Measurements from ENCODE around the gene CPTP.

CPTP gene

DNA sequence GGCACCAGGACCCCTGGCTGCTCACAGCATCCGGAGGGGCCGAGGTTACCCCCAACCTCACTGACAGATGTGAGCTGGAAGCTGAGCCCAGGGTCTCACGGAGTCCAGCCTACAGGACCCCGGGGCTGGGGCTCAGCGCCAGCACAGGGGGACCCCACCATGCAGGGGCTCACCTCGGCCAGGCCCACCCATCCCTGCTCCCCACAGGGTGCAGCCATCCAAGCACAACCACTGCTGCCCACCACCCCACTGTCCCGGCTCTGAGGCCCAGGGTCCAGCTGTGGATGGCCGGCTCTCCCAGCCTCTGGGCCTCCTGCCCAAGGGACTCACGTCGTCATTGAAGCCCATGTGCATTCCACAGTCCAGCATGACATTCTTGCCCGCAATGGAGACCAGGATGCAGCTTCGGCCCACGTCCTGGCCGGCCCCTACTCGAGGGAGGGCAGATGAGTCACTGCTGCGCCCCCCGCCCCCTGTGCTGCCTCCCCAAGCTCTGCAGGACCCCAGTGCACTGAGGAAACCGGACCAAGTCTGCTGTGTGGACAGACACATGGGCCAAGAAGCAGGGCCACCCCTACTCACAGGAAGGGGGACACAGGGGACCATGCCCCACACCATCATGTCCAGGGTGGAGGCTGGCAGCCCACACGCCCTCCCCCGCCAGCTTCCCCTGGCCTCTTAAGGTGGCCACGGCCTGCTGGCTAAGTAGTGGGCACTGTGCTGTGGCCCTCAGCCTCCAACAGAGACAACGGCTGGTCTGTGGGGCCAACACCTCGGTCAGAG is 3.7 kb upstream of the CPTP start:
- no peak for DNase-seq

- no peak for DNase-seq
Observed at GRCh38 chr1:1321477-1321876, 3.1 kb upstream of the CPTP start.

GRCh38 chr1:1322418-1322817 is 2.2 kb upstream of the CPTP start:
- DNase-seq = no peak

GRCh38 chr1:1322952-1323351 is 1.6 kb upstream of the CPTP start:
- no peak for DNase-seq

- no peak for DNase-seq
Observed at GRCh38 chr1:1324084-1324523, 498 bp upstream of the CPTP start.

DNA sequence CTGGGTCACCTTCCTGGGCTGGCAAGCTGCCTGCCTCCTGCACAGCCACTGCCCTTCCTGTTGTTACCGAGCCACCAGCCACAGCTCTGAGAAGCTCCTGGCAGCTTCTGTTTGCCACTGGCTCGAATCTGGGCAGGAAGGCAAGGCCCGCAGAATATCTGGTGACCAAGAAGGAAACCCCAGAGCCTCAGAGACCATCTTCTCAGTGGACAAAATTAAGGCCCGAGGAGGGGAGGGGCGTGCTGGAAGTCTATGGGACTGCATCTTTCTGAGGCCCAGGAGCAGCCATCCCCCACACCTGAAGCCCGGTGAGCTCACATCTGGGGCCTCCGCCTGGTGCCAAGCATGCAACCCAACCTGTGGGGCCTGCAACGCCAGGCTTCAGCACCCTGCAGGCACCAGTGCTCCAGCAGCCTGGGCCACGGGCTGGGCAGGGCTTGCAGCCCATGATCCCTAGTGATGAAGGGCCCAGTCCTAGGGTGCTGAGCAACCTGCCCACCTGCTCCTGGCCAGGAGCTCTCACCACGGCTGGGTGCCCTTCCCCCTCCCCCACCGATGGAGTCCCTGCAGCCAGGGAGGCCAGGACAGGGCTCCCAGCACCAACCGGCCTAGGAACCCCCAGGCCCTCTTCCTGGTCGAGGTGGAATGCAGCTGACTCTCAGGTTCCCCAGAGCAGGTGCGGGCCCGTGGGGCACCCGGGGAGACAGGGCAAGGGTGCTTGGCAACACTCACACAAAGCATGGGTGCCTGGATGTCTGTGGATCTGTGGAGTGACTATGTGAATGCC is 879 bp downstream of the CPTP start:
- no peak for DNase-seq

GRCh38 chr1:1326075-1326605 is 1.5 kb downstream of the CPTP start:
- DNase-seq = no peak

GRCh38 chr1:1327291-1327690 is 2.7 kb downstream of the CPTP start:
- DNase-seq = no peak

- DNase-seq = no peak
Observed at GRCh38 chr1:1328254-1328653, 3.7 kb downstream of the CPTP start.

- no peak for DNase-seq
Observed at GRCh38 chr1:1329304-1330210, 5.0 kb downstream of the CPTP start.

- no peak for DNase-seq
Observed at GRCh38 chr1:1330366-1331067, 5.9 kb downstream of the CPTP start.

- DNase-seq = no peak
Observed at GRCh38 chr1:1331068-1331965, 6.7 kb downstream of the CPTP start, which contains the start of gene TAS1R3. TAS1R3 (plus strand) TSS chr1:1331280; CDS start chr1:1331346, 66 bp downstream.

- DNase-seq = no peak
Observed at GRCh38 chr1:1332031-1332755, 7.6 kb downstream of the CPTP start.

GRCh38 chr1:1332774-1333480 is 8.3 kb downstream of the CPTP start:
- no peak for DNase-seq

GRCh38 chr1:1333551-1334241 is 9.1 kb downstream of the CPTP start:
- no peak for DNase-seq

DNA sequence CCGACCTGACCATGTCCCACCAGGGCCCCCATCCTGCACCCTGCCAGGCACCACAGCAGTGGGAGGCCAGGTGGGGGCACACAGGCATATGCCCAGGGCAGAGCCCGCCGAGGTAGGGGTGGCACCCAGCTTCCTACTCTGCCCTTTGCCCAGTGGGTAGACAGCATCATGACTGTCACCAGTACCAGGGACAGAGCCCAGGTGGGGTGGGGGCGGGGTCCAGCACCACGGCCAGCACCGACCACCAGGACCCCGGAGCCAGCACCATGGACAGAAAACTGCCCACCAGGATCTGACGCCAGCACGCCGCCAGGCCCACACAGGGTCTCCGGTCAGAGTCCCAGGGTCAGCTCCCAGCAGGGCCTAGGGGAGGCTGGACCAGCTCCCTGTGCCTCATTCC is 10.2 kb downstream of the CPTP start:
- DNase-seq = no peak

- DNase-seq = no peak
Observed at GRCh38 chr1:1335283-1335682, 10.7 kb downstream of the CPTP start.

- no peak for DNase-seq
Observed at GRCh38 chr1:1335792-1336248, 11.2 kb downstream of the CPTP start.

DNA sequence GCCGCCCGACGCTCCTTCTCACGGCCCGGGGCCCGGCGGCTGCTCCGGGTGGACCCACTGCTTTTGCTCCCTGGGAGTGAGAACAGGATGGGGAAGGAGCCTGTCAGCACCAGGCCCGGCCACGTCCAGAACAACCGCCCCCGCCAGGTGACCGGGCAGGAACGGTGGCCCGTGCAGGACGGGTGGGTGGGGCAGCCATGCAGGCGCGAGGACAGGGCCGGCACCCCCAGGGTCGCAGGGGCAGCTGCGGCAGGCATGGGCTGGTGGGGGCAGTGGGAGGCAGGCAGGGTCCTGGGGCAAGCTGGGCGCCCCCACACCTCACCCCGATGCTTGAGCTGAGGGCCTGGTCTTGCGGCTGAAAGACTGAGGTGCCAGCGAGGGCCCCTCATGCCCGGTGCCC is 11.8 kb downstream of the CPTP start:
- no peak for DNase-seq
